Erythroblast (primary cell): ENCODE data around the gene EBNA1BP2.

Source experiments
- GATA1 ChIP-seq: IDR thresholded peaks from 2 replicates; pipeline ENCODE4 v1.6.1; 2011; ENCODE audit warnings: low read depth, mild to moderate bottlenecking, control low read depth, low read length, moderate library complexity
- POLR2A ChIP-seq: IDR thresholded peaks from 2 replicates; pipeline ENCODE4 v1.6.1; 2011; ENCODE audit warnings: mild to moderate bottlenecking, low read length

GRCh38 chr1:43194509-43194908 is 22.4 kb upstream of the EBNA1BP2 start:
- no peak for TF ChIP-seq POLR2A
- TF ChIP-seq GATA1 = no peak
